ENCODE measurements around the gene HSPA1A.

GRCh38 chr6:31778999-31779885 lies 36.1 kb upstream of the HSPA1A start:
- TF ChIP-seq CTCF (IDR thresholded peaks at IDR 0.05 in 8 of 11, conservative IDR thresholded peaks at IDR 0.05 in 3 of 11) (no peak), POLR2A (IDR thresholded peaks at IDR 0.05) (no peak), POLR2AphosphoS5 (IDR thresholded peaks at IDR 0.05) (no peak)

Data from spleen (tissue), 7 donors.